ENCODE results near the gene CHN1. TPM values are rescaled to one million over a fixed set of nuclear protein-coding genes. Genes with fewer than 3 reads are reported as not detected.

CHN1 gene
- total RNA-seq, 1 donor from 2014 or later, result 45.0 TPM

- Mint-ChIP-seq H3K36me3 (no peaks in the 10 kb centered on the region), H3K4me1 (peaks cover 46% of the 10 kb centered on the region), H3K4me3 (peak overlapping the region; percentile 62), H3K9me3 (no peaks in the 10 kb centered on the region), H3K27ac (peak overlapping the region; percentile 17), H3K27me3 (ENCODE audit: insufficient read depth, low read depth) (peaks cover 8% of the 10 kb centered on the region)
- H3K9ac ChIP-seq, result no peak overlapping the region
- no peaks in the 10 kb centered on the region for H3K27me3 ChIP-seq
- H3K36me3 ChIP-seq, result no peaks in the 10 kb centered on the region
- H3K79me2 ChIP-seq (ENCODE audit: low read depth), result no peaks in the 10 kb centered on the region
- H3K9me3 ChIP-seq (ENCODE audit: low read depth), result no peaks in the 10 kb centered on the region
- no peaks in the 10 kb centered on the region for H4K20me1 ChIP-seq (ENCODE audit: low read depth)
- peak overlapping the region; percentile 33 for H2AFZ ChIP-seq (replicated peaks)
- peaks cover 53% of the 10 kb centered on the region for H3F3A ChIP-seq (ENCODE audit: low read depth)
- H3K4me1 ChIP-seq, result peaks cover 29% of the 10 kb centered on the region
- TF ChIP-seq EZH2phosphoT487 (IDR thresholded peaks at IDR 0.05), result no peak
- no peak for TF ChIP-seq EZH2 (IDR thresholded peaks at IDR 0.05)
- no peak for TF ChIP-seq CTCF (IDR thresholded peaks at IDR 0.05)
- no peak overlapping the region for H3K27ac ChIP-seq
- H3K4me3 ChIP-seq, result no peak overlapping the region
- peak; percentile 21 for DNase-seq (ENCODE audit: low spot score)
- H3K4me2 ChIP-seq, result peak overlapping the region; percentile 18
These were observed 236.6 kb downstream of the CHN1 start for GRCh38 chr2:174768557-174768956.

GRCh38 chr2:174766271-174766670 is 238.9 kb downstream of the CHN1 start:
- Histone ChIP-seq H3K4me1 (peaks cover 21% of the 10 kb centered on the region), H3K27ac (no peak overlapping the region), H3K27me3 (no peaks in the 10 kb centered on the region), H3K4me3 (no peak overlapping the region), H3K9ac (no peak overlapping the region), H4K20me1 (ENCODE audit: low read depth) (no peaks in the 10 kb centered on the region), H3K36me3 (no peaks in the 10 kb centered on the region), H3F3A (ENCODE audit: low read depth) (peaks cover 32% of the 10 kb centered on the region), H2AFZ (replicated peaks) (peak overlapping the region; percentile 50), H3K4me2 (no peak overlapping the region), H3K79me2 (ENCODE audit: low read depth) (no peaks in the 10 kb centered on the region), H3K9me3 (ENCODE audit: low read depth) (no peaks in the 10 kb centered on the region)
- TF ChIP-seq EZH2phosphoT487 (IDR thresholded peaks at IDR 0.05) (no peak), EZH2 (IDR thresholded peaks at IDR 0.05) (no peak), CTCF (IDR thresholded peaks at IDR 0.05) (no peak)
- DNase-seq (ENCODE audit: low spot score), result no peak
- peaks cover 8% of the 10 kb centered on the region for H3K27me3 Mint-ChIP-seq (ENCODE audit: insufficient read depth, low read depth)
- no peak overlapping the region for H3K4me3 Mint-ChIP-seq
- H3K36me3 Mint-ChIP-seq, result no peaks in the 10 kb centered on the region
- no peak overlapping the region for H3K27ac Mint-ChIP-seq
- H3K4me1 Mint-ChIP-seq, result peaks cover 33% of the 10 kb centered on the region
- H3K9me3 Mint-ChIP-seq, result no peaks in the 10 kb centered on the region

- H4K20me1 ChIP-seq (ENCODE audit: low read depth), result no peaks in the 10 kb centered on the region
- H3K79me2 ChIP-seq (ENCODE audit: low read depth), result no peaks in the 10 kb centered on the region
- H3F3A ChIP-seq (ENCODE audit: low read depth), result peaks cover 25% of the 10 kb centered on the region
- no peaks in the 10 kb centered on the region for H3K36me3 Mint-ChIP-seq
- H3K4me2 ChIP-seq, result no peak overlapping the region
- H2AFZ ChIP-seq (replicated peaks), result peak overlapping the region; percentile 78
- TF ChIP-seq EZH2phosphoT487 (IDR thresholded peaks at IDR 0.05) (no peak), EZH2 (IDR thresholded peaks at IDR 0.05) (no peak), CTCF (IDR thresholded peaks at IDR 0.05) (no peak)
- H3K4me3 ChIP-seq, result no peak overlapping the region
- no peak overlapping the region for H3K27ac ChIP-seq
- no peak for DNase-seq (ENCODE audit: low spot score)
- H3K27me3 ChIP-seq, result no peaks in the 10 kb centered on the region
- H3K27me3 Mint-ChIP-seq (ENCODE audit: insufficient read depth, low read depth), result peaks cover 10% of the 10 kb centered on the region
- no peaks in the 10 kb centered on the region for H3K9me3 ChIP-seq (ENCODE audit: low read depth)
- no peak overlapping the region for H3K27ac Mint-ChIP-seq
- H3K4me1 Mint-ChIP-seq, result peaks cover 29% of the 10 kb centered on the region
- peaks cover 14% of the 10 kb centered on the region for H3K4me1 ChIP-seq
- H3K4me3 Mint-ChIP-seq, result no peak overlapping the region
- H3K36me3 ChIP-seq, result no peaks in the 10 kb centered on the region
- H3K9me3 Mint-ChIP-seq, result no peaks in the 10 kb centered on the region
- no peak overlapping the region for H3K9ac ChIP-seq
These were observed 239.6 kb downstream of the CHN1 start for GRCh38 chr2:174765576-174765975.

Data from neural progenitor cell (in vitro differentiated cells).